ENCODE data around the gene PRG2. TPM values are rescaled to one million over a fixed set of nuclear protein-coding genes. Genes with fewer than 3 reads are reported as not detected.

The PRG2 gene
- total and polyA plus RNA-seq, 2 of the 4 experiments (the other 2 are of a cell fraction) = not detected

GRCh38 chr11:57387289-57388030 lies 3.0 kb downstream of the PRG2 start:
- Histone ChIP-seq H2AK5ac (ENCODE audit: low read depth, low read length) (no peak overlapping the region), H3K79me1 (ENCODE audit: low read depth in 1 of 2, low read length in 2 of 2) (no peaks in the 10 kb centered on the region)
- no peak for DNase-seq

More at GRCh38 chr11:57387289-57388030, 3.0 kb downstream of the PRG2 start:
- Histone ChIP-seq H4K5ac (ENCODE audit: low read depth, low read length) (no peak overlapping the region), H3K14ac (replicated peaks; ENCODE audit: low read depth, low read length) (no peak overlapping the region), H3K36me3 (ENCODE audit: control insufficient read depth, insufficient read depth, low read length) (no peaks in the 10 kb centered on the region), H2BK120ac (ENCODE audit: low read depth, low read length) (no peak overlapping the region), H2AK9ac (replicated peaks; ENCODE audit: low read depth, low read length, poor library complexity) (no peak overlapping the region), H3K23ac (ENCODE audit: low read depth, low read length) (no peak overlapping the region), H3K27me3 (ENCODE audit: control insufficient read depth, insufficient read depth, low read length) (peaks cover 33% of the 10 kb centered on the region), H4K20me1 (ENCODE audit: insufficient read depth, low read length) (no peaks in the 10 kb centered on the region), H2BK5ac (ENCODE audit: low read depth, low read length, poor library complexity, severe bottlenecking) (no peak overlapping the region), H3K4ac (ENCODE audit: low read depth, low read length) (no peak overlapping the region), H3K56ac (ENCODE audit: extremely low read depth, insufficient read depth, low read length) (no peak overlapping the region), H2AFZ (replicated peaks; ENCODE audit: low read length, poor library complexity) (no peak overlapping the region), H2BK15ac (ENCODE audit: low read depth, low read length) (no peak overlapping the region), H3K27ac (ENCODE audit: insufficient read depth, low read length) (no peak overlapping the region), H3K9me3 (ENCODE audit: control insufficient read depth, insufficient read depth, low read length) (no peaks in the 10 kb centered on the region), H3K4me1 (ENCODE audit: control insufficient read depth, insufficient read depth, low read length) (no peaks in the 10 kb centered on the region), H3K4me3 (ENCODE audit: insufficient read depth, low read depth, low read length) (no peak overlapping the region), H3K9ac (ENCODE audit: low read depth, low read length) (no peak overlapping the region), H4K91ac (ENCODE audit: insufficient read depth, low read depth, low read length) (no peak overlapping the region), H4K8ac (ENCODE audit: low read depth in 2 of 2, low read length in 2 of 2) (no peak overlapping the region), H3K18ac (ENCODE audit: low read depth, low read length) (no peak overlapping the region), H3K4me2 (ENCODE audit: low read depth, low read length) (no peak overlapping the region), H2BK20ac (ENCODE audit: low read depth, low read length) (no peak overlapping the region), H3K9me1 (ENCODE audit: insufficient read depth, low read length) (no peaks in the 10 kb centered on the region)
- TF ChIP-seq FOS (IDR thresholded peaks at IDR 0.05; ENCODE audit: low read depth, low read length) (no peak), MAZ (IDR thresholded peaks at IDR 0.05; ENCODE audit: borderline replicate concordance, low read depth, low read length) (no peak), USF2 (IDR thresholded peaks at IDR 0.05; ENCODE audit: low read depth, low read length) (no peak), CEBPB (IDR thresholded peaks at IDR 0.05; ENCODE audit: low read depth, low read length) (no peak), POLR2A (IDR thresholded peaks at IDR 0.05; ENCODE audit: low read depth, low read length) (no peak), RCOR1 (IDR thresholded peaks at IDR 0.05; ENCODE audit: insufficient replicate concordance, low read length) (no peak), SMC3 (IDR thresholded peaks at IDR 0.05; ENCODE audit: low read depth, low read length) (no peak), NFE2L2 (IDR thresholded peaks at IDR 0.05; ENCODE audit: low read depth, low read length) (no peak), CHD1 (IDR thresholded peaks at IDR 0.05; ENCODE audit: low read depth, low read length) (no peak), CTCF (conservative IDR thresholded peaks at IDR 0.05; ENCODE audit: low read depth, low read length) (no peak), MXI1 (IDR thresholded peaks at IDR 0.05; ENCODE audit: borderline replicate concordance, low read depth, low read length) (no peak)
- WGBS, 2 experiments (ENCODE audit: extremely low coverage in 2 of 2, insufficient read length in 1 of 2) = 47% methylated on average over 2 of the region's 16 CpGs; no CpG with 5 or more reads in 1 of the 2 experiments
- ATAC-seq (ENCODE audit: low read depth) = no peak
- intact Hi-C loops (cut with micrococcal nuclease) = no loop called here
- dilution Hi-C loops (cut with HindIII; ENCODE audit: low sequenced_read_pairs, unreplicated experiment) = no loop called here
- CTCF ChIA-PET = no interaction called here
- in situ Hi-C loops (cut with MboI; ENCODE audit: low sequenced_read_pairs) = no loop called here
- POLR2A ChIA-PET (ENCODE audit: unreplicated experiment) = no interaction called here
- no TSS peak for BruUV-seq (replicated peaks)
